PFSK-1 (cell line): ENCODE results near the gene PTPRH.

Experiments
- POLR2AphosphoS5 ChIP-seq: IDR thresholded peaks from 2 replicates; pipeline ENCODE4 v1.6.1; 2012; ENCODE audit warnings: low read depth, mild to moderate bottlenecking, control low read depth, low read length, moderate library complexity
- REST ChIP-seq, 2 experiments: IDR thresholded peaks; 2 replicates each; pipeline versions ENCODE4 v1.6.1 to v1.8.0; 2011 to 2012; ENCODE audit warnings: low read depth in 2 of 2, low read length in 2 of 2, control low read depth in 1 of 2, inconsistent platforms in 1 of 2, mild to moderate bottlenecking in 1 of 2, moderate library complexity in 1 of 2; ENCODE audit not compliant: insufficient read depth in 1 of 2
- TAF1 ChIP-seq: IDR thresholded peaks from 2 replicates; pipeline ENCODE4 v1.6.1; 2012; ENCODE audit warnings: low read length, control low read depth, borderline replicate concordance; ENCODE audit not compliant: insufficient read depth

DNA sequence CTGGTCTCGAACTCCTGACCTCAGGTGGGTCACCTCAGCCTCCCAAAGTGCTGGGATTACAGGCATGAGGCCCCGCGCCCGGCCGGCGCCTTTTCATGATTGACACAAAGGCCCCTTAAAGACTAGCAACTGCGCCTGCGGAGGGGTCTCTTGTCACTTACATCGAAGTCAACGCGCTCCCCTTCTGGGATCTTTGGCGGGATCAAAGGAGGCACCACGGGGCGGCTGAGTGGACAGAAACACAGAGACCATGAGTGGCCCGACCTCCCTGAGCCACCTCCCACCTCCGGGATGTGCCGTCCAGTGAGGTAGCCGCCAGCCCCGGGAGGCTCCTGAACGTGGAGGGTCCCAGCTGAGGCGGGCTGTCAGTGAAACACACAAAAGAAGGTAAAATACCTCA is 67.6 kb downstream of the PTPRH start:
- TF ChIP-seq TAF1 (no peak), REST (IDR thresholded peaks at IDR 0.05; ENCODE audit: insufficient read depth in 1 of 2, low read depth in 2 of 2, low read length in 2 of 2) (no peak), POLR2AphosphoS5 (no peak)
